Stimulated activated CD8-positive, alpha-beta memory T cell treated with anti-CD3 and anti-CD28 coated beads, Interleukin-15, amount 100 ng/mL, for 24 hours (primary cell): ENCODE results near the gene HOXB3.

Experiments used
- DNase-seq: peaks from one replicate; pipeline ENCODE4 v3.0.0-alpha.2; 2020; ENCODE audit warnings: low read depth

HOXB3 gene

DNA sequence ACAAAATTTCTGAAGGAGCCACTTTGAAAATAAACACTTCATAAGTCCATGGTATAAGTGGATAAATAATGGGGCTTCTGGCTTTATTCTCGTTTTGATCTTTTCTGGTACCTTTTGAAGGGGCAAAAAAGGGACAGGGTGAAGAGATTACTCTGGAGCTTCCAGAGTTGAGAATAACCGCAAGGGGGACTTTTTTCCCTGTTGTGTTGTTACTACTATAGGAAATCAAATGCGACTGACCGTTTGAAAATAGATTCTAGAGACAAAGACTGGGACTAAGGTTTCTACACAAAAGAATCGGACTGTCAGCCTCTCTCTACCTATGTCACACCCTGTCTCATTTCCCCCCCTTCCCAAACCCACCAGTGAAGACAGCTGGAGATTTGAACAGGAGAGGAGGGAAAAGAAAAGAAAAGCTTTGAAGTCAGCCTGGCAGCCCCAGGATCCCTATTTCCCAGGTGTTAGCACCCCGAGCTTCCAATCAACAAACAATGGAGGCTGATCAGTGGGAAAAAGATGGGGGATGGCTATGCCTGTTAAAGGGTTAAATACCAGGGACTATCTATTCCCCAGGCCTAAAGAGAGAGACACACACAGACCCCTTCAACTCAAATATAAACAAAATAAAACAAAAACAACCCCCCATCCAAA lies 20.2 kb downstream of the HOXB3 start:
- DNase-seq: no peak

DNA sequence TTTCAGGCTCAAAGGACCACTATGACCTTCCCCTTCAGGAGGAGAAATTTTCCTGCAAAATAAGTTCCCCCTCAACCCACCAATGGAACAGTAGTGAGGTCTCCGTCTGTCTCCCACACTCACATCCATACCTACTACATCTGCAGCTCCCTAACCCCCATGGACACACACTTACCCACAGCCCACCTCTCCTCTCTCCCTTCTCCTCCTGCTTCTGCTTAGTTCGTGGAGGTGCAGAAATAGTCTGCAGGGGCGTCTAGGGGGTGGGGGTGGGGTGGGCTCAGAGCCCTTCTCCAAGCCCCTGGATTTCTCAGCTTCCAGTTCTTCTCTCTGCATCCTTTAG lies 20.8 kb downstream of the HOXB3 start:
- no peak for DNase-seq

DNA sequence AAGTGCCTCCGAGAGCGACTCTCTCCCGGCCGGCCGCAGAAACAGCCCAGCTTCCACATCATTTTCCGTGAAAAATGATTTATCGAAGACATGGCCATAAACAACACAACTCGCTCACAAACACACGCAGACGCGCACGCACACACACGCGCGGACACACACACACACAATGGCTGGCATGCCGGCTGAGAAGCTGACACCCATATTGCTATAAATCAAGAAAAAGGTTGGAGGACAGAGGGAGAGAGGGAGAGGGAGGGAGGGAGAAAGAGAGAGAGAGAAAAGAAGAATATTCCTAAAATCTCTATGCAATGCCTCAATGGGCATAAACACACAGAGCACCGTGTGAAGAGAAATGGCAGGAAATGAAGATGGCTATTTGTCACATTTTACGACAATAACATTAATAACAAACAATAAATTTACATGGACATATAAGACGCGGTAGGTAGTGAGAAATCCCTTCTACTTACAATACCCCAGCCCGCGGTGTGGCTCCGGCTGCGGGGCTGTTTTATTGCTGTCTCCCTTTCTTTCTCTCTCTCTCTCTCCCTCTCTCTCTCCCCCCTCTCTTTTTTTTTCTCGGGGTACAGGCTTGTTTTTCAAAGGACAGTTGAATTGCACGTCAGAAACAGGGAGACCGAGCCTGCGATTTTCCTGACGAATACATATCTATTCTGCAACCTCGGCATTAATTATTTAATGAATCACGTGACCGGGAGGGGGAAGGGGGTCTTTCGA lies 21.4 kb downstream of the HOXB3 start:
- no peak for DNase-seq

DNA sequence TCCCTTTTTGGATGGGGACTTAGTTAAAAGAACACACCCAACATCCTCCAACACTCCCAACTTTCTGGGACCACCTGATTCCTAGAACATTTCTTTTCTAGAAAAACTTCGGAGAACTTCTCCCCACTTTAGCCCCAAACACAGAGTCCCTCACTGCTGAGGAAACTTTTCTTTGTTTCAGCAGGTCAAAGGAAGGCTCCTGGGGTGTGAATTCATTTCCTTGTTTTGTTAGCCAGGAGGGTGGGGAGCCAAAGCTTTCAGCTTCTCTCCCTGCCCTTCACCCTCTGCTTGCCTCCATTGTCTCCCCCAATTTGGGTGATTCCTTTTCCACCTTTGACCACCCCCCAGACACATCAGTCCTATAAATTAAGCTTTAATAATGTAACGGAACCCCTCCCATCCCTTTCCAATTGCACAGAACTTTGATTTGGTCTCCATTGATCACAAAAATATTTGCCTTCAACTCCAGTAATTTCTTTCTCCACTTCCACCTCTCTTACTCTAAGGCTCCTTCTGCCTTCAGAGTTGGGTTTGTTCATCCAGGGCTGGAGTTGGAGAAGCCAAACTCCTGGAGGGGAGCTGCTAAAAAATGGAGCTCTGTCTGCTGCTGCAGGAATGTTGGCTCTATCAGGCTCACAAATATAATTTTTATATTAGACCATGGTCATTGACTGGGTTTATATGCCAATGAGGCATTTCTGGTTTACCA lies 22.2 kb downstream of the HOXB3 start:
- no peak for DNase-seq

DNA sequence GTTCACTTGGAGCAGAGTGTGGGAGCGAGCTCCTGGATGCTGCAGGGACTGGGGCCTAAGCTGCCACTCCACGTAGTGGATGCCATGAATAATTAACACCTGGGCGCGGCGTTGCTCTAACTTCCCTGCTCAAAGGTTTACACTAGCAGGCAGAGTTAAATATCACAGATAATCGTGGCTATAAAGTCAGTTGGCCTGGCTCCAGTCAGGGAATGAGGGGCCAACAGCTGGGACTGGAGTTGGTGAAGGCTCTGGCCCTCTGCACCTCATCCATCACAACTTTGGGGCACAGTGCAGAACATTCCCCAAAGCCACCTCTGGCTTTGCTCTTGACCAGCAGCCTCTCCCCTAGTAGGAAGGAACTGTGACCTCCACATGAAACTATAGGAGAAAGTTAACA lies 22.8 kb downstream of the HOXB3 start:
- no peak for DNase-seq

DNA sequence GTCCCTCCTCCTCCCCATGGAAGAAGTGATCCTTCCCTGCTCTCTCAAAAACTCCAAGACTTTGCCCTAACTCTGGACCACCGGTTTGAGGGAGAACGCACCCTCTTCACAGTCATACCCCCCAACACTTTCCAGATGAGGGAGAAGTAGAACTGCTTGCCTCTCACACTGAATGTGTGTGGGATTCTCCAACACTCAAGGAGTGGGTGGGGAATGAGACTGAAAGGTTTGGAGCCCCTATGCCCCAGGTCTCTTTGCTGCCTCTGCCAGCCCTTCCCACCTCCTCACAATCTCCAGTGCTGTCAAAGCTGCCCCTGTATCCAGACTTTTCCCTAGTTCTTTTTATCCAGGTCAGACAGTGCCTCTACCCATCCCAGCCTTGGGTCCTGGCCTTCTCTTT lies 23.3 kb downstream of the HOXB3 start:
- no peak for DNase-seq

DNA sequence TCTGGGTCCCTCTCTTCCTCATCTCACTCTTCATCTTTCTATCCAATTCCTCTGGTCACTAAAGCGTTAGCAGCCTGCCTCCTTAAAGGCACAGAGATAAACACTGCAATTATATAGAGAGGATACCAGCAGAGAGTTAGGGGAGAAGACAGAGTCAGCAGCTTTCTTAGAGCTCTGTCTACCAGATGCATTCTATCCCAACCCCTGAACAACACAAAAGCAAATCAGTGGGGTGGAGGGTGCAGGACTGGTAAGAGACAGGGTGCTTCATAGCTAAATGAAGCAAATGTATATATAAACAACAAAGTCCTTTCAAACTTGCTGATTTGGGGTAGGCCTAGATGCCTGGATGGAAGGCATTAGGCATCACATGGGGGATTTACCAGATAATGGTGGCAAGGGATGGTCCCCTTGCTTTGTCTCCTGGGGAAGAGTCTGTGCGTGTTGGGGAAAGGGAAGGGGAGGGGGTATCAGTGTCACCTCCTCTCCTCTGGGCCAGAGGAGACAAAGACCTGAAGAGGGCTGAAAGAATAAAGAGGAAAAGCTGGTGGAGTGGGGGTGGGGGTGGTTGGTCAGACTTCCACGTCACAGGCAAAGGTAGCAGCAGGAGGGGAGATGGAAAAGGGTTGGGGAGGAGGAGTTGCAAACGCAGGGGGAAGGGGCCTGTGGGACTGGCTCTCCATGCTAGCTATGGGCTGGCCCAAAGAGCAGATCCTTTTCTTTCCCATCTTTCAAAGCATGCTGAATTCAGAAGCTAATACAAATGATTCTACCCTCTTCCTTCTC lies 23.9 kb downstream of the HOXB3 start:
- no peak for DNase-seq

DNA sequence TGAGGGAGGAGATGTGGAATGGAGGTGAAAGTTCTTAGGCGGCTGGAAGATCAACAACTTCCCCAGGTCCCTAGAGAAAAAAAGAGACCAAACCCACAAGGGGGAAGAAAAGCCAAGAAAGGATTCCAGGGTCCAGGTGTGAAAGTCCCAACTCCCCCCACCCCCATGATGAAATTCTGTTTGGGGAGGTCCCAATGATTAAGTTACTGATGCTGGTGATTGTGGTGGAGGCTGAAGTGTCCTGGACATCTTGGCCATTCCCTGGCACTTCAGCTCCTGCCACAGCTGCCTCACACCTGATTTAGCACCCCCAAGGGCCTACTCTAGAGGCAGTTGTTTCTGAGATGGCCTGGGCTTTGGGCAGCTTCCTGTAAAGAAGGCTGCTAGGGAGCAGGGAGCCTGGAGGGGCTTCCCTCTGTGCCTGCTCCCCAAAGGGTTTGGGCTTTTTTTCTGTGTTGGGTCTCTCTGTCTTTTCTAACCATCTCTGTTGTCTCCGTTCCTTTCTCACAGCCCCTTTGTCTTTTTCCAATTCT lies 25.0 kb downstream of the HOXB3 start:
- no peak for DNase-seq

DNA sequence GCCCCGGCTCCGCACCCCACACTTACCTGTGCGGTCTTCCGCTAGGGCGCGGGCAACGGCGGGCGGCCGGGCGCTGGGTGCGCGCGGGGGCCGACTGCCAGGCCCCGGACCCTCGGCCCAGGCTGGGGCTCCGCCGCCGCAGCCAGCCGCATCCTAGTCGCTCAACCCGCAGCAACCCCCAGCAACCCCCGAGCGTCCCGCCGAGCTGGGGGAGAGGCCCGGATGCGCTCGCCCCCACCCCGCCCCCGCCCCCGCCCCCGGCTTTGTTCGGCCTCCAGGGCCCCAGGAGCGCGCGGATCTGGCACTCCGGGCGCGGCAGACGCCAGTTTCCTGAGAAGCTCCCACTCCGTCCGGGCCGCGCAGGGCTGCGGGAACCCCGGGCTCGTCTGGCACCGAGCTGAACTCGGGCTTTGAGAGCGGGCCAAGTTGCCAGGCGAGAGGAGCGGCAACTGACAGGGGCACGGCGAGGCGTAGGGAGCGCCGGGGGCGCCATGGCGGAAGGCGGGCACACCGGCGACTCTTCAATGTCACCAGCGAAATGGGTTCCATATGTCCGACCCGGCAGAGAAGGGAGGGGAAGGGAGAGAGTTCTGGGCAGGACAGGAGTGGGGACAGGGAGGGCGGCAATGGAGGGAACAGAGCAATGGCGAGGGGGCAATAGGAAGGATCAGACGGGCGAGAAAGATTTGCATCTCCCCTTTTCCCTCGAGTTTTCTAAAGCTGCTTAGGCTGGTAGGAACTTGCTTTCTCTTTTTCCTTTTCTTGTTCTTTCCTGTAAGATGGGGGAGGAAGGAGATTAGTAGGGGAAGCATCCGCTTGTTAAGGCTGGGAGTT lies 25.6 kb downstream of the HOXB3 start:
- DNase-seq: no peak

DNA sequence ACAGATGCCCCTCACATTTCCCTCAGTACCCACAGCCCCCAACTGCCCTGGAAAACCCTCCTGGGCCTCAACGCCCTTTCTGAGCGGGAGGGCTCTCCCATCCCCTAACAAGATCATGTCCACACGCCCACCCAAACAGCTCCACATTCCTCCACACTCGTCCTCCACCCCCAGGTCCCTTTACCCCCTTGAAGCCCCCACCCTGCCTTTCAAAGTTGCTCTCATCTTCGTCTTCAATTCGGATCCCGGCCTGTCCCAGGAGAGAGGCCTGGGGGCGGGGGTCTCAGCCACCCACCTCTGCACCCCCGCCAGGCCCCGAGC lies 26.2 kb downstream of the HOXB3 start:
- DNase-seq: no peak

DNA sequence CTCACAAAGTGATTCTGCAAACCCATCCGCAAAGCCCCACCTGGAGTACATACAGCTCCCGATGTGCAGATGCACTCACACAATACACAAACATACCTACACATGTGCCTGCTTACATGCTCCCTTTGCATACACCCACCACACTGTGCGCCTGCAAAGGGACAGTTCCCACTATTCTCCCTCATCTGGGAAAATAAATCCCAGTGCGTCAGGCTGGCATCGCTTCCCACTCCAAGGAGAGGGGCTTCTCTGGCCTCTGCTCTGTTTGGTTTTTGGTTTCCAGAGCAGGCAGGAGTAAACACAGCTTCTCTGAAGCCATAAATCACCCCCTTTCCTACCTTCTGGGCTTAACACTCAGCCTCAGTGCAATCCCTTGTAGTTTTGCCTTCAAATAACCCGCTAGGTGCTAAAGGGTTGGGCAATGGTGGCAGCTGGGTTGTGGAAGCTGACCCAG lies 26.6 kb downstream of the HOXB3 start:
- DNase-seq: no peak

DNA sequence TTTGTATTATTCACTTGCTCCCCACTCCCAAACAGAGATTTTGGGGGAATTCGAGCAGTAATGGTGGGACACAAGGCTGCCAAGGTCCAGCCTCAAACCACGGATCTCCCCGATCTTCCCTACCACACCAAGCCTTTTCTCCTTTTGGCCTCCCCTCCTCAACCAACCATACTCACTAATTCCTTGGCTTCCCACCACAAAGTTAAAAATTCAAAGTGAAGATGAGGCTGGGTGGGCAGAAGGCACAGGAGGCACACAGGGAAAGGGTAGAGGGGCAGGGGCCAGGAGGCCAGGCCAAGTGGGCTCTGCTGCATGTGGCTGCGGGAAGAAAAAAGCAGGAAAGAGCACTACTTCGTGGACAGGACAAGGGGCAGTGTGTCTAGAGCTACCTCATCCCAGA lies 27.1 kb downstream of the HOXB3 start:
- DNase-seq: no peak

DNA sequence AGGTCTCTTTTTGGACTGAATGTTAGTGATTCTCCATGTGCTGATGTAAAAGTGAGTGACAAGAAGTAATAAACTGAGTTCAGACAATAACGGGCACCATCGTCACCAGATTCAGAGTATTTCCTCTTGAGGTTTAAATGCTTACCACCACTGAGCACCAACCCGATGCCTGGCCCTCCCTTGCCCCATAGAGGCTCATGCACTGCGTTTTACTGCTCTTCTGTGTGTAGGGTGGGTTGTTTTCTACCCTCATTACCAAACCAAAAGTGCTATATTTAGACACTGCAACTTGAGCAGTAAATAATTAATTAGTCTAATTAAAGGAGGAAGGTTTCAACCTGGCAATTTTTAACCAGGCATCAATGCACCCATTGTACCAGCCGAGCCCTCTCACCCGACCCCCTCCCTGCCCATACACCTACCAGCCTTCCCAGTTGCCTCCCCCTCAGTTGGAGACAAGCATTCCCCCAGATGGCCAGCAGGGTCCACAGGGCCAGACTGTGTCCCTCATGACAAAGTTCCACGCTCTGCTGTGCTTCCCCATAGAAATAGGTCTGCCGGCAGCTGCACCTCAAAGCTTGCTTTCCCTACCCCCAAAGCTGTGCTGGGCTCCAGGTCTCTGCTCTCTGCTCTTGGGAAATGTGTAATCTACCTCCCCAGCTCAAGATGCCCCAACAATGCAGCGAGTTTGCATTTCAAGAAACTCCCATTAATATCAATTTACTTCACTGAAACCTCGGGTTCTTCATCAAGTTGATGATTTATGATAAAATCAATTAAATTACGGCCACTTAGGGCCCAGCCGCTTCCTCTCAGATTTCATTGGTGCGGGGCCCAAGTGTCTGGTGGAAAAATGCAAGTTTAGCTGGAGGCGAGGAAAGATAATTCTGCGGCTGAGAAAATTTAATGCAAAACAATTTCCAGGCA lies 27.9 kb downstream of the HOXB3 start:
- no peak for DNase-seq

DNA sequence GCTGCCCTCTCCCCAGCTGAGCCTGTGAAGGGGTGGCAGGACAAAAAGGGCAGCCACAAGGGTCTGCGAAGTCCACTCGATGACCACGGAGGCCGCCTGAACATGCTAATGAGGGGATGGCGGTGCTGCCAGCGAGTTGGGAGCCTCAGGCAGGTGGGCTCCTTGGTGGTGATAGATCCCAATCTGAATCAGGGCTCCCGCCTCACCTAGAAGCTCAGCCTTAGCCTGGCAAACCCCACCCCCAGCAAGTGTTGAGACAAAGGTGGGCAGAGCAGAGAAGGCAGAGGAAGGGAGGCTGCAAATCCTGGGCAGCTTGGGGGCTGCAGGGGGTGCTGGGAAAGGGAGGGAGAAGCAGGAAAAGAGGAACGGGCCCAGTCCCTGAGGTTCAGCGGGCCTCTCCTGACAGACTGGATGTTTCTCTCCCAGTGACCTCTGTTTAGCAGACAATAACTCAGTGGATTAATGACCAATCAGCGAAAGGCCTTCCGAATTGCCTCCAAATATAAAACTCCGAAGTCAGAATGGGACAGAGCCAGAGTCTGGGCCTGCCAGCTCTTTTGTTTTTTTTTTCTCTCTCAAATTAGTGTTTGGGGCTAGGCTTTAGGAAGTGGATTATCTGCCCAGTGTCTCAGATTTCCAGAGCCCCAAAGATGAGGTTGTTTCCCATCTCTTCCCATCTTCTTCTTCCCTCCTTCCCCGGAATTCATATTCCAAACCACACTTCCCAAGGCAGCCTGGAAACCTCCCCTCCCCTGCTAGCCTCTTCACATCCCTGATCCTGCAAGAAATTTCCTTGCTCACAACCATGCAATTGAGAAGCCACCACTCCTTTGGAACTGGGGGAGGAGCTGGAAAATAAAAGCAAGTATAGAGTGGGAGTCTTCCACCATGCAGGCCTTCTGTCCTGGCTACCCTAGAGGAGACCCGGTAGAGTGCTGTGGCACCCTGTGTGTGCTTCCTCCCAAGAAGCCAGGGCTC lies 29.9 kb downstream of the HOXB3 start:
- DNase-seq: no peak

DNA sequence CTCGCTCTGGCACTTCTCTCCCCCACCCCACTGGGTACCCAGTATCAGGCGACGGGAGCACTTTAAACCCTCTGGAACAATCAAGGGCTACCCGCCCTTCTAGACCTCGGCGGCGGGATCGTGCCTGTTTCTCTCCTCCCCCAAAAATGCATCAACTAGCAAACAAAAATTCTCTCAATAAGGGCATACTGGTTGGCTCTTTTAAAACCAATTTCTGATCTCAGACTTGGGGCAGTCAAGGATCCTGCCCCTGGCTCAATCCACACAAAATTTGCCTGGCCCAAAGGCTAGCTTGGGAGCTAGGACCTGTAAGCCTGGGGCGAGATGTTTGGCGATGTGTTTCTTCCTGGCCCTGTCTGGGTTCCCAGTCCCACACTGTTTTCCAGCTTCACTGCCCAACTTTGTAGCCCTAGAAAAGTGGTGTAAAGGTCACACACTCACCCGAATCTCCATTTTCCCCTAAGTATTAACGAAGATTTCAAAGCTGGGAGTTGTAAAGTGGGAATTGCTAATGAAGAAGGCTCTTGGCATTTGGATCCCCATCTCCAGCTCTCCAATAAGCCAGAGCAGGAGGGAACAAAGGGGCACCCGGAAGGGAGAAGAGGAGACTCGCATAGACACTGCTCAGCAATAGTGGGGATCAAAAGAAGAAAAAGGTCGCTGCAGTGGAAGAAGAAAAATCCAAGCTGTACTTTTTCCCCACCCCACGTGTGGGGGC lies 30.8 kb downstream of the HOXB3 start:
- no peak for DNase-seq

DNA sequence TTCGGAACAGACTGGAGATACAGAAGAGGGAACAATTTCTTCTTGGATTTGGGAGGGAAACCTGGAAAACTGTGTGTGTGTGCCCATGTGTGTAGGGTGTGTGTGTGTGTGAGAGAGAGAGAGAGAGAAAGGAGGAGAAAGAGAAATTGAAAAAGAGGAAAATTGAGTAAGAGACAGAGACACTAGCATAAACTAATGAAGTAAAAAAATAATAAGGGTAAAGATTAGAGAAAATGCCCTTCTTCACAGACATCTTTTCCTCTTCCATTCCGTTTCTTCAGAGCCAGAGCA lies 31.3 kb downstream of the HOXB3 start:
- DNase-seq: no peak

DNA sequence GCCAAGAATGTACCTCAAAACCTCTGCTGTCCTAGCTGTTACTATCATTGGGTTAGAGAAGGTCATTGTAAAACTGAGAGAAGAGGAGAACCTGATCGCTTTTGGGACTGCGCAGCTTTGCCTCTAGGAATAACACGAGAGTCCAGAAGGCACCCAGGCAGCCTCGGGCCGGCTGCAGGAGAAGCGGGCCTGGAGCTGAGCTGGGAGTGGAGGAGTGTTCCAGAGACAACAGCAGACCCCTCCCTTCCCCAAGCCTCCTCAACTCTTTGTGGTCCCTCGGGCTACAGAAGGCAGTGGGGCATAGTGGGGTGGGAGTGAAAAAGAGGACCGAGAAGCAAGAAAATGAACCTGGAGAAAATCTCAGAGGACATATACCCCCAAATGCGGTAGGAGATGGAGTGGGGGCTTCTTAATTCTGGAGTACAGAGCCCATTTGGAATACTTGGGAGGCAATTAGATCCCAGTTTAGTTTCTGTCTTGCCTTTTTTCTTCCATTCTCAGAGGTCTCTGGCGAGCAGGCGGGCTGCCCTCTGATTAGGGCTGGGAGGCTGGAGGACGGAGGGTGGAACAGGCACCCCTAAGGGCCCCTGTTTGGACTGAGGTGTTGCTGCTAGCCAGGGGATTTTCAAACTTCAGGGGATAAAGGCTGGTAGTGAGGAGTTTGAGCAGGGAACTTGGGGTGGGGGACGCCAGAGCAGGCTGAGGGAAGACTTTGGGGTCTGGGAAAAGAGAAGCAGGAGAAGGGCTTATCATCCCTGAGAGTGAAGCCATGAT lies 31.8 kb downstream of the HOXB3 start:
- no peak for DNase-seq
